Activated CD8-positive, alpha-beta memory T cell treated with anti-CD3 and anti-CD28 coated beads, Interleukin-2, amount 50 U/mL, for 1 hour (primary cell): ENCODE results near the gene GPR139.

ENCODE experiments used
- DNase-seq: peaks from one replicate; pipeline ENCODE4 v3.0.0-alpha.2; 2020; ENCODE audit errors: extremely low read depth

The GPR139 gene

GRCh38 chr16:20053336-20053735 is 20.4 kb downstream of the GPR139 start:
- no peak for DNase-seq

- DNase-seq, result no peak
Observed at GRCh38 chr16:20051611-20052010, 22.1 kb downstream of the GPR139 start.

- DNase-seq, result no peak
Observed at GRCh38 chr16:20051147-20051546, 22.5 kb downstream of the GPR139 start.

- no peak for DNase-seq
Observed at GRCh38 chr16:20049831-20050230, 23.9 kb downstream of the GPR139 start.

GRCh38 chr16:20045886-20046285 is 27.8 kb downstream of the GPR139 start:
- DNase-seq, result no peak

GRCh38 chr16:20042848-20043247 is 30.8 kb downstream of the GPR139 start:
- no peak for DNase-seq

- DNase-seq, result no peak
Observed at GRCh38 chr16:20041924-20042596, 31.6 kb downstream of the GPR139 start.

- DNase-seq, result no peak
Observed at GRCh38 chr16:20040011-20040410, 33.7 kb downstream of the GPR139 start.

- no peak for DNase-seq
Observed at GRCh38 chr16:20029611-20030010, 44.1 kb downstream of the GPR139 start.

GRCh38 chr16:20026361-20027072 is 47.2 kb downstream of the GPR139 start:
- DNase-seq, result no peak

- DNase-seq, result no peak
Observed at GRCh38 chr16:20023190-20023589, 50.5 kb downstream of the GPR139 start.

GRCh38 chr16:20020976-20021375 is 52.7 kb downstream of the GPR139 start:
- DNase-seq, result no peak

GRCh38 chr16:20020083-20020482 is 53.6 kb downstream of the GPR139 start:
- no peak for DNase-seq

- no peak for DNase-seq
Observed at GRCh38 chr16:20016234-20016633, 57.5 kb downstream of the GPR139 start.

GRCh38 chr16:20004931-20005330 is 68.8 kb downstream of the GPR139 start:
- no peak for DNase-seq

GRCh38 chr16:20002936-20003335 is 70.8 kb downstream of the GPR139 start:
- DNase-seq, result no peak

GRCh38 chr16:20001856-20002707 is 71.6 kb downstream of the GPR139 start:
- no peak for DNase-seq

GRCh38 chr16:19997734-19998133 is 76.0 kb downstream of the GPR139 start:
- no peak for DNase-seq

- DNase-seq, result no peak
Observed at GRCh38 chr16:19997264-19997663, 76.4 kb downstream of the GPR139 start.

- DNase-seq, result no peak
Observed at GRCh38 chr16:19994466-19995170, 79.1 kb downstream of the GPR139 start.

- no peak for DNase-seq
Observed at GRCh38 chr16:19991614-19992013, 82.1 kb downstream of the GPR139 start.

- no peak for DNase-seq
Observed at GRCh38 chr16:19984135-19984534, 89.6 kb downstream of the GPR139 start.
